T-cell (primary cell): Measurements from ENCODE around the gene SLC25A29. TPM values are rescaled to one million over a fixed set of nuclear protein-coding genes. Genes with fewer than 3 reads are reported as not detected.
A peak's percentile ranks its signal among the peaks of the same experiment; 100 is the strongest.
"Not testable (repeated sequence)": the region's sequence is repeated elsewhere in the genome, so short reads cannot be mapped to it uniquely, and the experiment has no call there.

ENCODE experiments used
- ATAC-seq, 4 experiments: fragments of 200-7000 bp in 3 of 4; fragments of 150-1000 bp in 1 of 4; cut with Tn5 transposase; replicated peaks in 1 of 4; 1 replicate in 3 of 4; 2 replicates in 1 of 4; pipeline ENCODE4 v1.10.0; 2021; ENCODE audit warnings: moderate library complexity in 3 of 4, mild to moderate bottlenecking in 2 of 4, moderate number of reproducible peaks in 1 of 4
- CTCF ChIA-PET, 2 donors: fragments of 300-600 bp; sonication (Branson Sonifier 250); formaldehyde crosslinking; loops; one replicate each; lab custom pipeline; 2022; ENCODE audit warnings: antibody characterized with exemption in 2 of 2; lab: Charles Lee
- POLR2A ChIA-PET, 2 donors: fragments of 300-600 bp; sonication (Branson Sonifier 250); formaldehyde crosslinking; loops; one replicate each; lab custom pipeline; 2022; ENCODE audit warnings: antibody characterized with exemption in 2 of 2; lab: Charles Lee
- DNase-seq, 35 experiments: peaks; one replicate each; pipeline versions ENCODE4 v3.0.0 to v3.0.0-alpha.2; 2013 to 2023
- H3K27ac ChIP-seq: one replicate; pipeline ENCODE4 v1.5.1; 2013; ENCODE audit warnings: low read length
- H3K27me3 ChIP-seq, 2 experiments: replicated peaks in 1 of 2; 1 replicate in 1 of 2; 2 replicates in 1 of 2; pipeline versions ENCODE4 v1.6.1 to v1.7.0; 2013; ENCODE audit warnings: low read length in 1 of 2, mixed read lengths in 1 of 2; ENCODE audit not compliant: control insufficient read depth in 2 of 2, insufficient read depth in 2 of 2; ENCODE audit errors: extremely low read depth in 1 of 2
- H3K36me3 ChIP-seq, 2 donors: 1 replicate in 1 of 2; 2 replicates in 1 of 2; pipeline versions ENCODE4 v1.6.1 to v1.7.0; 2013; ENCODE audit warnings: low read length in 1 of 2; ENCODE audit not compliant: control insufficient read depth in 2 of 2, insufficient read depth in 1 of 2; ENCODE audit errors: extremely low read depth in 1 of 2
- H3K4me1 ChIP-seq, 2 experiments: 1 replicate in 1 of 2; 2 replicates in 1 of 2; pipeline versions ENCODE4 v1.6.1 to v1.7.0; 2013; ENCODE audit warnings: low read length in 2 of 2, mixed read lengths in 1 of 2; ENCODE audit not compliant: insufficient read depth in 2 of 2, control insufficient read depth in 1 of 2; ENCODE audit errors: extremely low read depth in 1 of 2
- H3K4me3 ChIP-seq, 2 donors: 1 replicate in 1 of 2; 2 replicates in 1 of 2; pipeline versions ENCODE4 v1.5.1 to v1.7.0; 2013; ENCODE audit warnings: mild to moderate bottlenecking in 2 of 2, low read length in 1 of 2, moderate library complexity in 1 of 2; ENCODE audit not compliant: control insufficient read depth in 1 of 2; ENCODE audit errors: extremely low read depth in 1 of 2
- H3K9me3 ChIP-seq: 2 replicates; pipeline ENCODE4 v1.7.0; 2013
- H3K27ac Mint-ChIP-seq, 2 donors: one replicate each; pipeline ENCODE4 v1.8.0; 2020 to 2021; ENCODE audit warnings: mild to moderate bottlenecking in 2 of 2, mixed read lengths in 2 of 2
- H3K27me3 Mint-ChIP-seq, 2 donors: one replicate each; pipeline ENCODE4 v1.8.0; 2021 to 2022; ENCODE audit warnings: mixed read lengths in 2 of 2
- H3K36me3 Mint-ChIP-seq: one replicate; pipeline ENCODE4 v1.8.0; 2021; ENCODE audit warnings: mixed read lengths
- H3K4me1 Mint-ChIP-seq, 3 donors: one replicate each; pipeline ENCODE4 v1.8.0; 2020 to 2022; ENCODE audit warnings: mixed read lengths in 3 of 3, mild to moderate bottlenecking in 1 of 3
- H3K4me3 Mint-ChIP-seq, 3 donors: one replicate each; pipeline ENCODE4 v1.8.0; 2020 to 2022; ENCODE audit warnings: mild to moderate bottlenecking in 3 of 3, mixed read lengths in 3 of 3, moderate library complexity in 3 of 3
- H3K9me3 Mint-ChIP-seq, 3 donors: one replicate each; pipeline ENCODE4 v1.8.0; 2020 to 2022; ENCODE audit warnings: mixed read lengths in 3 of 3
- WGBS: methylation state at CpG from one replicate; pipeline ENCODE4 v1.1.5; 2013; ENCODE audit warnings: missing lambda C conversion rate; ENCODE audit not compliant: insufficient coverage; 5-methylcytosine and 5-hydroxymethylcytosine counted together
- total RNA-seq, 35 experiments: library from RNA in 6 of 35; stranded (reverse) in 6 of 35; fragments of 120-200 nt in 1 of 35; gene quantifications; one replicate each; pipeline versions ENCODE4 v1.2.1 to v1.2.4 and lab custom pipeline; 2013 to 2026

SLC25A29 gene
- total RNA-seq, 5 donors from 2014 or later (not counting 1 experiment from before 2014, with no cell fraction given) = 4.7 to 74.1 (median 33.4) TPM

- H3K36me3 Mint-ChIP-seq = peaks cover 51% of the 10 kb centered on the region
- CTCF ChIA-PET = no interaction called here
- DNase-seq = no peak
- Histone ChIP-seq H3K4me3 (no peak overlapping the region), H3K9me3 (no peaks in the 10 kb centered on the region), H3K36me3 (peaks cover 2 to 37% of the 10 kb centered on the region in 2 donors), H3K27me3 (no peaks in the 10 kb centered on the region), H3K27ac (no peak overlapping the region), H3K4me1 (no peaks in the 10 kb centered on the region)
- H3K4me3 Mint-ChIP-seq = no peak overlapping the region
- WGBS = 92% methylated on average over 11 of the region's 12 CpGs
- POLR2A ChIA-PET = interaction anchor here in 1 of 2 donors (1.3 kb wide), 1 partner anchor 10 kb away, joined by 3 read pairs; no protein-coding TSS in a partner anchor
- no peak for ATAC-seq
- H3K27me3 Mint-ChIP-seq = no peaks in the 10 kb centered on the region
- H3K27ac Mint-ChIP-seq = no peak overlapping the region
- H3K9me3 Mint-ChIP-seq = no peaks in the 10 kb centered on the region
- H3K4me1 Mint-ChIP-seq = peaks cover 0 to 5% (median 0%) of the 10 kb centered on the region in 3 donors
These were observed 40.3 kb upstream of the SLC25A29 start for GRCh38 chr14:100346306-100347091.

- H3K27me3 ChIP-seq = no peaks in the 10 kb centered on the region
- no peak overlapping the region for H3K27ac ChIP-seq
- H3K9me3 ChIP-seq = no peaks in the 10 kb centered on the region
- DNase-seq (no peak), ATAC-seq (no peak)
- Mint-ChIP-seq H3K27me3 (no peaks in the 10 kb centered on the region), H3K27ac (no peak overlapping the region), H3K4me3 (no peak overlapping the region), H3K4me1 (peaks cover 0 to 10% (median 0%) of the 10 kb centered on the region in 3 donors), H3K36me3 (peaks cover 48% of the 10 kb centered on the region), H3K9me3 (no peaks in the 10 kb centered on the region)
- no peaks in the 10 kb centered on the region for H3K4me1 ChIP-seq
- ChIA-PET CTCF (no interaction called here), POLR2A (no interaction called here)
- WGBS = 98% methylated on average over 17 of the region's 17 CpGs
- no peak overlapping the region for H3K4me3 ChIP-seq
- H3K36me3 ChIP-seq = peaks cover 2 to 38% of the 10 kb centered on the region in 2 donors
These were observed 39.5 kb upstream of the SLC25A29 start for GRCh38 chr14:100345711-100346110.

- H3K27ac Mint-ChIP-seq, DNase-seq, CTCF ChIA-PET, H3K27me3 ChIP-seq, H3K4me3 Mint-ChIP-seq, H3K4me1 ChIP-seq, H3K27me3 Mint-ChIP-seq, ATAC-seq, H3K4me3 ChIP-seq, H3K4me1 Mint-ChIP-seq, POLR2A ChIA-PET, H3K9me3 ChIP-seq, H3K27ac ChIP-seq, H3K9me3 Mint-ChIP-seq: not testable (repeated sequence)
- no CpG with 5 or more reads among the region's 35 CpGs for WGBS
- H3K36me3 ChIP-seq = peaks cover 0 to 40% of the 10 kb centered on the region in 2 donors
- peaks cover 51% of the 10 kb centered on the region for H3K36me3 Mint-ChIP-seq
These were observed 38.4 kb upstream of the SLC25A29 start for GRCh38 chr14:100344657-100345056.

- H3K27me3 ChIP-seq, H3K27ac Mint-ChIP-seq, ATAC-seq, H3K4me1 ChIP-seq, H3K4me1 Mint-ChIP-seq, POLR2A ChIA-PET, H3K4me3 ChIP-seq, H3K27me3 Mint-ChIP-seq, H3K27ac ChIP-seq, H3K9me3 Mint-ChIP-seq, H3K4me3 Mint-ChIP-seq, DNase-seq, CTCF ChIA-PET, H3K9me3 ChIP-seq: not testable (repeated sequence)
- WGBS = 96% methylated on average over 9 of the region's 12 CpGs
- peaks cover 46% of the 10 kb centered on the region for H3K36me3 Mint-ChIP-seq
- peaks cover 0 to 32% of the 10 kb centered on the region in 2 donors for H3K36me3 ChIP-seq
These were observed 36.6 kb upstream of the SLC25A29 start for GRCh38 chr14:100342826-100343225.

GRCh38 chr14:100342195-100342594 lies 36.0 kb upstream of the SLC25A29 start:
- DNase-seq (no peak), ATAC-seq (no peak)
- Mint-ChIP-seq H3K27me3 (no peaks in the 10 kb centered on the region), H3K36me3 (peaks cover 49% of the 10 kb centered on the region), H3K4me3 (no peak overlapping the region), H3K4me1 (peaks cover 0 to 10% (median 0%) of the 10 kb centered on the region in 3 donors), H3K9me3 (no peaks in the 10 kb centered on the region), H3K27ac (no peak overlapping the region)
- Histone ChIP-seq H3K4me1 (no peaks in the 10 kb centered on the region), H3K4me3 (no peak overlapping the region), H3K9me3 (no peaks in the 10 kb centered on the region), H3K27ac (no peak overlapping the region), H3K36me3 (peaks cover 0 to 33% of the 10 kb centered on the region in 2 donors), H3K27me3 (no peaks in the 10 kb centered on the region)
- 96% methylated on average over 8 of the region's 11 CpGs for WGBS
- CTCF ChIA-PET = no interaction called here
- POLR2A ChIA-PET = no interaction called here

- Histone ChIP-seq H3K36me3 (peaks cover 0 to 33% of the 10 kb centered on the region in 2 donors), H3K27me3 (no peaks in the 10 kb centered on the region), H3K4me1 (no peaks in the 10 kb centered on the region), H3K4me3 (no peak overlapping the region), H3K27ac (no peak overlapping the region), H3K9me3 (no peaks in the 10 kb centered on the region)
- WGBS = no CpG with 5 or more reads among the region's 8 CpGs
- ATAC-seq (no peak), DNase-seq (peak in 1 of 35 experiments; percentile 8)
- Mint-ChIP-seq H3K27me3 (no peaks in the 10 kb centered on the region), H3K9me3 (no peaks in the 10 kb centered on the region), H3K27ac (peak overlapping the region; percentile 43 to 72), H3K4me3 (no peak overlapping the region), H3K36me3 (peaks cover 52% of the 10 kb centered on the region), H3K4me1 (peaks cover 0 to 10% (median 0%) of the 10 kb centered on the region in 3 donors)
- ChIA-PET POLR2A (no interaction called here), CTCF (interaction anchor here in 1 of 2 donors (0.7 kb wide), 1 partner anchor 305 kb away, joined by 5 read pairs; no protein-coding TSS in a partner anchor)
These were observed 35.2 kb upstream of the SLC25A29 start for GRCh38 chr14:100341301-100342031.
